ENCODE results near the gene PCSK5. TPM values are rescaled to one million over a fixed set of nuclear protein-coding genes. Genes with fewer than 3 reads are reported as not detected.

The PCSK5 gene
- total and polyA plus RNA-seq, 2 of the 8 experiments (the other 6 are each of a cell fraction or from before 2014, with no cell fraction given): 5.5 to 10.7 TPM

DNA sequence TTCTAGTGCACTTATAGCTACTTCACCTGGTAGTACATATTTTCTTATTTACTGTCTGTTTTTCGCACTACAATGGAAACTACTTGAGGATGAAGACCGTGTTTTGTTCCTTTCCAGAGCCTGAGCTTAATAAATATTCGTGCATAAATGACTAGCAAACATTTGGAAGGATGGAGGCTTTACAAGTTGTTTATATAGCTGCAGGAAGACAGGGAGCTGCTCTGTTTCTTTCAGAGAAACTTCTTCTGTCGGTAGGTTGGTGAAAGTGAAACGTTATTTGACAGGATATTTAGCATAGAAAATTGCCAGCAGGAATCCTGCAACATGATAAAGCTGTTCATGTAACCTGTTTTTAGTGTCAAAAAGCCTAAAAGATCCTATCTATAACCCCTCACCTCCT is 210.6 kb downstream of the PCSK5 start:
- no peak overlapping the region for H2BK15ac ChIP-seq (ENCODE audit: low read length)
- H3K9me3 ChIP-seq (ENCODE audit: insufficient read depth in 2 of 2, low read depth in 1 of 2, low read length in 1 of 2): no peaks in the 10 kb centered on the region
- no peaks in the 10 kb centered on the region for H3K79me2 ChIP-seq (ENCODE audit: control insufficient read depth in 1 of 2, insufficient read depth in 2 of 2, low read length in 2 of 2)
- no peak overlapping the region for H3K27ac ChIP-seq (ENCODE audit: low read depth, low read length)
- H3K56ac ChIP-seq (replicated peaks; ENCODE audit: insufficient read length, low read depth, low read length): no peak overlapping the region
- H2BK5ac ChIP-seq (ENCODE audit: low read depth, low read length): no peak overlapping the region
- no peak overlapping the region for H3K9ac ChIP-seq (replicated peaks in 1 of 4; ENCODE audit: extremely low read depth in 1 of 4, low read depth in 3 of 4, low read length in 3 of 4)
- peaks cover 0 to 3% (median 0%) of the 10 kb centered on the region in 4 experiments; a peak in 2 of 8 replicates for H3K36me3 ChIP-seq (ENCODE audit: control insufficient read depth in 2 of 4, insufficient read depth in 4 of 4, low read length in 3 of 4)
- H3K4me1 ChIP-seq (replicated peaks in 1 of 4; ENCODE audit: control insufficient read depth in 3 of 4, insufficient read depth in 4 of 4, low read length in 3 of 4): peaks cover 0 to 3% (median under 1%) of the 10 kb centered on the region in 4 experiments; a peak in 1 of 7 replicates
- POLR2A ChIA-PET (ENCODE audit: partially characterized antibody): no interaction called here
- no peak overlapping the region for H2BK12ac ChIP-seq (ENCODE audit: low read depth, low read length)
- H3K4me3 ChIP-seq (ENCODE audit: extremely low read depth in 1 of 4, insufficient read depth in 2 of 4, low read depth in 3 of 4, low read length in 4 of 4): no peak overlapping the region
- H2BK120ac ChIP-seq (replicated peaks; ENCODE audit: low read depth, low read length): no peak overlapping the region
- no peak overlapping the region for H3K18ac ChIP-seq (ENCODE audit: extremely low read depth, low read length)
- H3K23ac ChIP-seq (ENCODE audit: insufficient read length): no peak overlapping the region
- no peaks in the 10 kb centered on the region for H3K27me3 ChIP-seq (replicated peaks in 1 of 4; ENCODE audit: control insufficient read depth in 3 of 4, extremely low read depth in 1 of 4, insufficient read depth in 3 of 4, low read length in 3 of 4)
- 85% methylated on average over 5 of the region's 5 CpGs; no CpG with 5 or more reads in 1 of the 2 experiments for WGBS, 2 experiments (ENCODE audit: extremely low coverage in 1 of 2, insufficient coverage in 1 of 2, insufficient read length in 1 of 2, insufficient replicate concordance in 2 of 2, low coverage in 1 of 2, low lambda C conversion rate in 2 of 2, missing lambda C conversion rate in 1 of 2)
- H2BK20ac ChIP-seq (ENCODE audit: low read length): no peak overlapping the region
- CTCF ChIA-PET (ENCODE audit: partially characterized antibody): interaction anchor here (1.1 kb wide), 1 partner anchor 39 kb away, joined by 3 read pairs; no protein-coding TSS in a partner anchor
- H3K4ac ChIP-seq (replicated peaks; ENCODE audit: insufficient read length, low read depth, low read length): no peak overlapping the region
- H4K5ac ChIP-seq (ENCODE audit: insufficient read length, low read depth, low read length): no peak overlapping the region
- no peaks in the 10 kb centered on the region for H3K79me1 ChIP-seq (ENCODE audit: low read depth, low read length)
- DNase-seq (ENCODE audit: low read depth in 1 of 2, low spot score in 2 of 2): no peak
- H3K4me2 ChIP-seq (ENCODE audit: insufficient read depth in 1 of 2, low read depth in 2 of 2, low read length in 2 of 2): no peak overlapping the region
- no peak for FAIRE-seq
- no peak overlapping the region for H3K14ac ChIP-seq (ENCODE audit: insufficient read length)
- H4K20me1 ChIP-seq (replicated peaks in 1 of 2; ENCODE audit: control insufficient read depth in 1 of 2, insufficient read depth in 2 of 2, low read length in 2 of 2): no peaks in the 10 kb centered on the region
- H2AK5ac ChIP-seq (ENCODE audit: low read depth, low read length): no peak overlapping the region
- no peaks in the 10 kb centered on the region for H3K23me2 ChIP-seq (ENCODE audit: low read depth, low read length)
- H2AFZ ChIP-seq (ENCODE audit: low read length): no peak overlapping the region
- no peak overlapping the region for H4K91ac ChIP-seq (replicated peaks; ENCODE audit: insufficient read length, low read length)
- H4K8ac ChIP-seq (ENCODE audit: extremely low read depth, insufficient read depth, low read length): no peak overlapping the region
- TF ChIP-seq E2F6 (IDR thresholded peaks at IDR 0.05): no peak
- no peak for TF ChIP-seq CBX8 (IDR thresholded peaks at IDR 0.05; ENCODE audit: borderline replicate concordance, low read depth, low read length)
- no peak for TF ChIP-seq NRF1 (IDR thresholded peaks at IDR 0.05; ENCODE audit: low read depth, low read length)
- no peak for TF ChIP-seq RNF2 (IDR thresholded peaks at IDR 0.05; ENCODE audit: borderline replicate concordance, low read depth, low read length, missing control alignments, poor library complexity, severe bottlenecking)
- no peak for TF ChIP-seq BRCA1 (IDR thresholded peaks at IDR 0.05; ENCODE audit: low read depth, low read length)
- TF ChIP-seq EZH2 (IDR thresholded peaks at IDR 0.05; ENCODE audit: low read depth, low read length, severe bottlenecking): no peak
- no peak for TF ChIP-seq SRF (IDR thresholded peaks at IDR 0.05; ENCODE audit: low read depth, low read length)
- TF ChIP-seq RXRA (IDR thresholded peaks at IDR 0.05; ENCODE audit: insufficient read depth, low read depth, low read length): no peak
- TF ChIP-seq RBBP5 (IDR thresholded peaks at IDR 0.05; ENCODE audit: borderline replicate concordance, low read depth, low read length): no peak
- TF ChIP-seq TCF12 (IDR thresholded peaks at IDR 0.05; ENCODE audit: low read depth, low read length): no peak
- TF ChIP-seq SP2 (IDR thresholded peaks at IDR 0.05; ENCODE audit: low read length): no peak
- TF ChIP-seq, protein P1, sequence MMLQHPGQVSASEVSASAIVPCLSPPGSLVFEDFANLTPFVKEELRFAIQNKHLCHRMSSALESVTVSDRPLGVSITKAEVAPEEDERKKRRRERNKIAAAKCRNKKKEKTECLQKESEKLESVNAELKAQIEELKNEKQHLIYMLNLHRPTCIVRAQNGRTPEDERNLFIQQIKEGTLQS (IDR thresholded peaks at IDR 0.05; ENCODE audit: insufficient read depth, low read depth, low read length): no peak
- TF ChIP-seq EGR1 (IDR thresholded peaks at IDR 0.05; ENCODE audit: borderline replicate concordance, low read depth, low read length): no peak
